Upper lobe of right lung (tissue), 1 donor: ENCODE measurements around the gene TRIM14. TPM values are rescaled to one million over a fixed set of nuclear protein-coding genes. Genes with fewer than 3 reads are reported as not detected.
"Not testable (repeated sequence)": the region's sequence is repeated elsewhere in the genome, so short reads cannot be mapped to it uniquely, and the experiment has no call there.

Experiments used
- ATAC-seq: fragments of 200-7000 bp; cut with Tn5 transposase; one replicate; pipeline ENCODE4 v1.9.1; 2020; ENCODE audit warnings: mild to moderate bottlenecking, moderate library complexity
- DNase-seq: peaks from one replicate; pipeline ENCODE4 v3.0.0-alpha.2; 2020
- H3K27ac ChIP-seq: fragments of 200-600 bp; one replicate; pipeline ENCODE4 v1.8.0; 2022
- H3K27me3 ChIP-seq: fragments of 200-600 bp; one replicate; pipeline ENCODE4 v1.8.0; 2022; ENCODE audit warnings: mild to moderate bottlenecking
- H3K36me3 ChIP-seq: fragments of 200-600 bp; one replicate; pipeline ENCODE4 v1.8.0; 2022
- H3K4me1 ChIP-seq: fragments of 200-600 bp; one replicate; pipeline ENCODE4 v1.8.0; 2022
- H3K4me3 ChIP-seq: fragments of 200-600 bp; one replicate; pipeline ENCODE4 v1.8.0; 2022; ENCODE audit warnings: mild to moderate bottlenecking
- H3K9me3 ChIP-seq: fragments of 200-600 bp; one replicate; pipeline ENCODE4 v1.8.0; 2022
- intact Hi-C: fragments of 100-400 bp; cut with DNase I; formaldehyde crosslinking; loops from one replicate; pipeline ENCODE4 v1.11.0; 2022
- total RNA-seq: library from RNA; stranded (reverse); fragmentation: NEBNext Ultra II Directional; extraction: Animal tissue kit (Norgen Biotek cat#: 25700); gene quantifications from one replicate; pipeline ENCODE4 v1.2.1, GENCODE V29; 2021
- TF ChIP-seq, protein P1 (sequence below): fragments of 200-600 bp; IDR thresholded peaks from one replicate; pipeline ENCODE4 v1.8.0; 2022; ENCODE audit warnings: antibody characterized with exemption
- donor health status: DM: no; HTN: yes; CAD: no; lungs with severe emphysema.

TRIM14 gene
- total RNA-seq, 1 donor from 2014 or later: 38.7 TPM

GRCh38 chr9:98132806-98133631 is 14.0 kb upstream of the TRIM14 start:
- H3K27me3 ChIP-seq: no peaks in the 10 kb centered on the region
- no peak overlapping the region for H3K4me3 ChIP-seq
- H3K9me3 ChIP-seq: no peaks in the 10 kb centered on the region
- no peak for DNase-seq
- no peak overlapping the region for H3K27ac ChIP-seq
- no peaks in the 10 kb centered on the region for H3K36me3 ChIP-seq
- TF ChIP-seq, protein P1, sequence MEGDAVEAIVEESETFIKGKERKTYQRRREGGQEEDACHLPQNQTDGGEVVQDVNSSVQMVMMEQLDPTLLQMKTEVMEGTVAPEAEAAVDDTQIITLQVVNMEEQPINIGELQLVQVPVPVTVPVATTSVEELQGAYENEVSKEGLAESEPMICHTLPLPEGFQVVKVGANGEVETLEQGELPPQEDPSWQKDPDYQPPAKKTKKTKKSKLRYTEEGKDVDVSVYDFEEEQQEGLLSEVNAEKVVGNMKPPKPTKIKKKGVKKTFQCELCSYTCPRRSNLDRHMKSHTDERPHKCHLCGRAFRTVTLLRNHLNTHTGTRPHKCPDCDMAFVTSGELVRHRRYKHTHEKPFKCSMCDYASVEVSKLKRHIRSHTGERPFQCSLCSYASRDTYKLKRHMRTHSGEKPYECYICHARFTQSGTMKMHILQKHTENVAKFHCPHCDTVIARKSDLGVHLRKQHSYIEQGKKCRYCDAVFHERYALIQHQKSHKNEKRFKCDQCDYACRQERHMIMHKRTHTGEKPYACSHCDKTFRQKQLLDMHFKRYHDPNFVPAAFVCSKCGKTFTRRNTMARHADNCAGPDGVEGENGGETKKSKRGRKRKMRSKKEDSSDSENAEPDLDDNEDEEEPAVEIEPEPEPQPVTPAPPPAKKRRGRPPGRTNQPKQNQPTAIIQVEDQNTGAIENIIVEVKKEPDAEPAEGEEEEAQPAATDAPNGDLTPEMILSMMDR: no peak
- no peak for ATAC-seq
- intact Hi-C loops: no loop called here
- peaks cover 4% of the 10 kb centered on the region for H3K4me1 ChIP-seq

DNA sequence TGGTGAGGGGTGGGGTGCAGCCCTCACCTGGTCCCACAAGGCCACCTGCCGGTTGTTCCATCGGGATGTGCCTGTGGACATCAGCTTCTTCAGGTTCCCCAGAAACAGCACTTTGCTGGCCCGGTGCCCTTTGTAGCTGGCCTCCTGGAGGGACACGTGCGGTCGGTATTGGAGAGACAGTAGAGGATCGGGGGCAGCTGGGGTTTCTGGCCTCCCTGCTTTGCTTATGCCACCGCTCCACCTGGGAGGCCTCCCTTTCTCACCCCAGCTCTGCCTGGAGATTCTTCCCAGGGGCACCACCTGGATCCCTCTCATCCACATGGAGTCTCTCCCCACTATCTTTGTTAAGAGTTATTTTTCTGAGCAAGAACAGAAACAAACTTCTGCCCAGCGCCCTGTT is 13.1 kb upstream of the TRIM14 start:
- ATAC-seq (no peak), DNase-seq (no peak)
- H3K27ac ChIP-seq: no peak overlapping the region
- no peak overlapping the region for H3K4me3 ChIP-seq
- TF ChIP-seq, protein P1: no peak
- intact Hi-C loops: no loop called here
- H3K4me1 ChIP-seq: no peaks in the 10 kb centered on the region
- no peaks in the 10 kb centered on the region for H3K9me3 ChIP-seq
- no peaks in the 10 kb centered on the region for H3K36me3 ChIP-seq
- no peaks in the 10 kb centered on the region for H3K27me3 ChIP-seq

DNA sequence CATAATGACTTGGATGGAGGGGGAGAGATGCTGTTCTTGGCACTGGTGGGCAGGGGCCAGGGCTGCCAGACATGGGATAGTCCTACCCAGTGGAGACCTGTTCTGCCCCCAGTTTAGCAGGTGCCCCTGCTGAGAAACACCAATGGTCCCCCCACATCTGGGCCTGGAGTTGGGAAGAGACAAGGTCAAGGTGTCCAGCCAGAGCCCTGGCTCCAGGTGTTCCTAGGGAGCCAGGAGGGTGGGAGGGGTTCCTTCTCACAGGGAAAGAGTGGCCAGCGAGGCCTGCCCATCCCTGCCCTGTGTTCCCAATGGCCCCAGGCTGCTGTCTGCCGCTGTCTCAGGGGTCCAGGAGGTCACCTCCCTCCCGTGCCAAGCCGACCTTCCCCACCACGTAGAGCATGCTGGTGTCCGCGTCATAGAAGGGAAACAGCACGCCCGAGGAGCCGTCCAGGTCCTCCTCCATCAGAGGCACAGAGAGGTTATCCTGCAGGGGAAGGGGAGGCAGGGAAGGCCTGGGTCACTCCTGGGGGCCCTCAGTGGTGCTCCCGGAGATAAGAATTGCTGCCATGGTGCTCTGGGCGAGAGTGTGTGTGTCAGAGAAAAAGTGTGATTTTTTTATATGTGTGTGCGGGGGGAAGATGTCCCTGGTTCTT is 11.7 kb upstream of the TRIM14 start:
- no peak overlapping the region for H3K4me3 ChIP-seq
- no peaks in the 10 kb centered on the region for H3K36me3 ChIP-seq
- no peak overlapping the region for H3K27ac ChIP-seq
- DNase-seq: no peak
- ATAC-seq: no peak
- H3K4me1 ChIP-seq: no peaks in the 10 kb centered on the region
- H3K27me3 ChIP-seq: no peaks in the 10 kb centered on the region
- no peaks in the 10 kb centered on the region for H3K9me3 ChIP-seq
- TF ChIP-seq, protein P1: no peak
- intact Hi-C loops: no loop called here

GRCh38 chr9:98130060-98130459 is 11.0 kb upstream of the TRIM14 start:
- H3K4me1 ChIP-seq, H3K27ac ChIP-seq, DNase-seq, H3K36me3 ChIP-seq, intact Hi-C loops, ATAC-seq, H3K9me3 ChIP-seq, H3K4me3 ChIP-seq, H3K27me3 ChIP-seq: not testable (repeated sequence)

- no peak for DNase-seq
- no peaks in the 10 kb centered on the region for H3K4me1 ChIP-seq
- no peak overlapping the region for H3K4me3 ChIP-seq
- peak overlapping the region; percentile 30 for H3K27ac ChIP-seq
- no peaks in the 10 kb centered on the region for H3K27me3 ChIP-seq
- TF ChIP-seq, protein P1: no peak
- ATAC-seq: peak; percentile 93
- no peaks in the 10 kb centered on the region for H3K36me3 ChIP-seq
- no peaks in the 10 kb centered on the region for H3K9me3 ChIP-seq
- intact Hi-C loops: no loop called here
These were observed 10.4 kb upstream of the TRIM14 start for GRCh38 chr9:98129451-98129881.

- DNase-seq (peak; percentile 32), ATAC-seq (no peak)
- TF ChIP-seq, protein P1: no peak
- intact Hi-C loops: no loop called here
- Histone ChIP-seq H3K27me3 (no peaks in the 10 kb centered on the region), H3K9me3 (no peaks in the 10 kb centered on the region), H3K27ac (peak overlapping the region; percentile 30), H3K4me1 (no peaks in the 10 kb centered on the region), H3K36me3 (no peaks in the 10 kb centered on the region), H3K4me3 (no peak overlapping the region)
These were observed 9.3 kb upstream of the TRIM14 start for GRCh38 chr9:98128316-98128715.
